ENCODE results near the gene NFE2L1. TPM values are rescaled to one million over a fixed set of nuclear protein-coding genes. Genes with fewer than 3 reads are reported as not detected.

NFE2L1 gene
- total and polyA plus RNA-seq, 8 donors, result 92.1 to 173 (median 115) TPM

GRCh38 chr17:48102798-48103715, 54.9 kb downstream of the NFE2L1 start:
- DNase-seq, result no peak
- intact Hi-C loops (cut with DNase I), result no loop called here
- H3K27ac ChIP-seq, result peak overlapping the region in 1 of 2 donors; percentile 77

GRCh38 chr17:48104440-48104839, 56.3 kb downstream of the NFE2L1 start:
- DNase-seq, result no peak
- peaks cover 0 to 4% of the 10 kb centered on the region in 2 donors for H3K9me3 ChIP-seq
- intact Hi-C loops (cut with DNase I), result no loop called here
- no peak for ATAC-seq
- TF ChIP-seq CTCF (IDR thresholded peaks at IDR 0.05), result no peak
- no peak overlapping the region for H3K27ac ChIP-seq
- no peaks in the 10 kb centered on the region for H3K36me3 ChIP-seq
- no peak overlapping the region for H3K4me3 ChIP-seq
- no peaks in the 10 kb centered on the region for H3K27me3 ChIP-seq
- peaks cover 9 to 49% of the 10 kb centered on the region in 2 donors for H3K4me1 ChIP-seq

More at GRCh38 chr17:48102798-48103715, 54.9 kb downstream of the NFE2L1 start:
- Histone ChIP-seq H3K9me3 (peaks cover 0 to 4% of the 10 kb centered on the region in 2 donors), H3K36me3 (no peaks in the 10 kb centered on the region), H3K4me3 (no peak overlapping the region), H3K4me1 (peaks cover 4 to 42% of the 10 kb centered on the region in 2 donors), H3K27me3 (no peaks in the 10 kb centered on the region)
- no peak for TF ChIP-seq CTCF (IDR thresholded peaks at IDR 0.05)
- no peak for ATAC-seq

DNA sequence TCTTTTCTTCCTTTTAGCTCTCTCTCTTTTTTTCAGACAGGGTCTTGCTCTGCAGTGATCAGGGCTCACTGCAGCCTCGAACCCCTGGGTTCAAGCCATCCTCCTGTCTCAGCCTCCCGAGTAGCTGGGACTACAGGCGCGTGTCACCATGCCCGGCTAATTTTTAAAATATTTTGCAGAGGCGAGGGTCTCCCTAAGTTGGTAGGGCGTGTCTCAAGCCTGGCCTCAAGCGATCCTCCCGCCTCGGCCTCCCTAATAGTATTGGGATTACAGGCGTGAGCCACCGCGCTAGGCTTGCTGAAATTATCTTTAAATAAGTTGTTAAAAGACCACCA, 58.6 kb downstream of the NFE2L1 start:
- Histone ChIP-seq H3K27me3 (no peaks in the 10 kb centered on the region), H3K27ac (peak overlapping the region; percentile 91 to 95), H3K4me3 (peak overlapping the region; percentile 63 to 82), H3K36me3 (no peaks in the 10 kb centered on the region), H3K4me1 (peaks cover 9 to 54% of the 10 kb centered on the region in 2 donors), H3K9me3 (peaks cover 0 to 4% of the 10 kb centered on the region in 2 donors)
- no peak for TF ChIP-seq CTCF (IDR thresholded peaks at IDR 0.05)
- no peak for ATAC-seq
- intact Hi-C loops (cut with DNase I), result no loop called here
- no peak for DNase-seq

- DNase-seq (peak; percentile 85 to 97 (median 92)), ATAC-seq (peak; percentile 97)
- H3K27ac ChIP-seq, result peak within 1 kb of the TSS; percentile 91 to 95
- H3K4me1 ChIP-seq, result peaks cover 9 to 56% of the 10 kb centered on the region in 2 donors
- no peaks in the 10 kb centered on the region for H3K36me3 ChIP-seq
- intact Hi-C loops (cut with DNase I), result no loop called here
- no peak for TF ChIP-seq CTCF (IDR thresholded peaks at IDR 0.05)
- peak within 1 kb of the TSS; percentile 63 to 82 for H3K4me3 ChIP-seq
- H3K27me3 ChIP-seq, result no peaks in the 10 kb centered on the region
- H3K9me3 ChIP-seq, result peaks cover 0 to 4% of the 10 kb centered on the region in 2 donors
These were observed 59.2 kb downstream of the NFE2L1 start, which contains the start of gene SNX11 for GRCh38 chr17:48107137-48108055. TSS of gene SNX11 (plus strand) at chr17:48107766. CDS start at chr17:48112044, 4,278 bp downstream.

Measured in left lung (tissue), 10 donors.